Astrocyte of the hippocampus (primary cell): ENCODE data around the gene IL10RA.
"Not testable (repeated sequence)": the region's sequence is repeated elsewhere in the genome, so short reads cannot be mapped to it uniquely, and the experiment has no call there.

Source experiments
- DNase-seq: peaks from one replicate; pipeline ENCODE4 v3.0.0; 2011; ENCODE audit warnings: low read depth, low spot score

Gene IL10RA

GRCh38 chr11:117961896-117962295 is 24.3 kb upstream of the IL10RA start:
- DNase-seq: no peak

- no peak for DNase-seq
These were observed 23.4 kb upstream of the IL10RA start for GRCh38 chr11:117962826-117963225.

GRCh38 chr11:117966908-117967307 is 19.3 kb upstream of the IL10RA start:
- no peak for DNase-seq

GRCh38 chr11:117969160-117969991 is 16.8 kb upstream of the IL10RA start:
- no peak for DNase-seq

DNA sequence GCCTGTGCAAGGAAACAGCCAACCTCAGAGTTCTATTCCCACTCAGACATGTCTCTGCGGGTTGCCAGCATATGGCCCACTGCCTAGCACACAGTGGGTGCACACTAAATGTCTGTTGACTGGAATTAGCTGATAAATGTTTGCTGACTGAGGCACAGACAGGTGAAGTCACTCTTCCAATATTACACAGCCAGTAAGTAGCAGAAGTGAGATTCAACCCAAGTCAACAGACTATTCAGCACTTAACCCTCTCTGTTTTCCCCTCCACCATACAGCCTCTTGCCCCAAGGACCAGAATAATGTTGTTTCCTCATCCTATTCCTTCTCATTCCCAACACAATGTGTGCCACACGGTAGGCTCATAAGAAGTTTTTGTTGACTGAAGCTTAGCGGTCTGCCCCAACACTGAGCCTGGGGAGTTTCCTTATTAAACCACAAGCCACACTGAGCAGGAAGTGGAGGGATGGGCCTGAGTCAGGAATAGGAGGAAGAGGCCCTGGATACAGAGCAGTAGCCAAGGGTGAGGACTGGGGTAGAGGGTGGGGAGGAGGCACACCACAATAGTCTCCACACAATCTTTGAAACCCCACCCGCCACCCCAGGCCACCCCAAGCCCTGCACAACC is 15.7 kb upstream of the IL10RA start:
- no peak for DNase-seq

DNA sequence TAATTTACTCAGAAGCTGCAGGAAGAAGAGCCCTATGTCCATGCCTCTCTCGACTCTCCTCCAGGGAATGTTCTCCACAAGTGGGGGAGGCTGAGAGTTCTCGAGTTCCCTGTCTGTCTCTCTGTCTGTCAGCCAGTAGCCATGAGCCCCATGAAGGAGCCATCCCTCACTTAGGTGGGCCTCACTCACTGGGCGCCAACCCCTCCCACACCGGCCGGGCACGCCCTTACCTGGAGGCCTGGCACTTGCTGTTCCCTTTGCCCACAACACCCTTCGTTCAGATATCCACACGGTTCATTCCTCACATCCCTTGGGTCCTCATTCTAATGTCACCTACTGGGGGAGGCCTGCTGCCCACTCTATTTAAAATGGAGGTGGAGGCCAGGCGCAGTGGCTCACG is 14.2 kb upstream of the IL10RA start:
- no peak for DNase-seq

- peak; percentile 39 for DNase-seq
These were observed 13.3 kb upstream of the IL10RA start for GRCh38 chr11:117972629-117973502.

- DNase-seq: no peak
These were observed 12.7 kb upstream of the IL10RA start for GRCh38 chr11:117973503-117973860.

- no peak for DNase-seq
These were observed 9.7 kb upstream of the IL10RA start for GRCh38 chr11:117976445-117976844.

DNA sequence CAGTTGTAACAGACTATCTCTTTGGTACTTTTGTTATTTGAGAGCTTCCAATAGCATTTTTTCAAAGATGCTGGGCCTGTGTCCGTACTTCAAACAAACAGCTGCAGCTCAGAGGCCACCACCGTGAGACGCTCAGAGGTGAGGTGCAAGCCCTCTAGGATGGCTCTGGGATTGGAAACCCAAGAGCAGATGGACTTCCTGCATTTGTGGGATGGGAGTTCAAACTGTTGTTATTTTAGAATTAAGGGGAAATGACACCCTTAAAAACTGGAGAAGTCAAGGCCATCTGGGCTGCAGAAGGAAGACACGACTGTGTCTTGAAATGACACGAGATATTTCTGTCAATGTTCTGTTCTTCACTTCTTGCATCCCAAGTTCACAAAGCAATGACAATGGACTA is 9.2 kb upstream of the IL10RA start:
- DNase-seq: no peak

DNA sequence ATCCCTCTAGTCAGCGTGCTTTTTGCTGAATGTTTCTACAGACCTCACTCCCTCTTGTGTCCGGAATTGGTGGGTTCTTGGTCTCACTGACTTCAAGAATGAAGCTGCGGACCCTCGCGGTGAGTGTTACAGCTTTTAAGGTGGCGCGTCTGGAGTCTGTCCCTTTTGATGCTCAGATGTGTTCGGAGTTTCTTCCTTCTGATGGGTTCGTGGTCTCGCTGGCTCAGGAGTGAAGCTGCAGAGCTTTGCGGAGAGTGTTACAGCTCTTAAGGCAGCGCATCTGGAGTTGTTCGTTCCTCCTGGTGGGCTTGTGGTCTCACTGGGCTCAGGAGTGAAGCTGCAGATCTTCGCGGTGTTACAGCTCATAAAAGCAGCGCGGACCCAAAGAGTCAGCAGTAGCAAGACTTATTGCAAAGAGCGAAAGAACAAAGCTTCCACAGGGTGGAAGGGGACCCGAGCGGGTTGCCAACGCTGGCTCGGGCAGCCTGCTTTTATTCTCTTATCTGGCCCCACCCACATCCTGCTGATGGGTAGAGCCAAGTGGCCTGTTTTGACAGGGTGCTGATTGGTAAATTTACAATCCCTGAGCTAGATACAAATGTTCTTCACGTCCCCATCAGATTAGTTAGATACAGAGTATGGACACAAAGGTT is 8.5 kb upstream of the IL10RA start:
- DNase-seq: not testable (repeated sequence)

DNA sequence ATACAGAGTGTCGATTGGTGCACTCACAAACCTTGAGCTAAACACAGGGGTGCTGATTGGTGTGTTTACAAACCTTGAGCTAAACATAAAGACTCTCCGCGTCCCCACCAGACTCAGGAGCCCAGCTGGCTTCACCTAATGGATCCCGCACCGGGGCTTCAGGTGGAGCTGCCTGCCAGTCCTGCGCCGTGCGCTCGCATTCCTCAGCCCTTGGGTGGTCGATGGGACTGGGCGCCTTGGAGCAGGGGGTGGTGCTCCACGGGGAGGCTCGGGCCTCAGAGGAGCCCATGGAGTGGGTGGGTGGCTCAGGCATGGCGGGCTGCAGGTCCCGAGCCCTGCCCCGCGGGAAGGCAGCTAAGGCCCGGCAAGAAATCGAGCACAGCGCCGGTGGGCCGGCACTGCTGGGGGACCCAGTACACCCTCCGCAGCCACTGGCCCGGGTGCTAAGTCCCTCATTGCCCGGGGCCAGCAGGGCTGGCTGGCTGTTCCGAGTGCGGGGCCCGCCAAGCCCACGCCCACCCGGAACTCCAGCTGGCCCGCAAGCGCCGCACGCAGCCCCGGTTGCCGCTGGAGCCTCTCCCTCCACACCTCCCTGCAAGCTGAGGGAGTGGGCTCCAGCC is 7.8 kb upstream of the IL10RA start:
- not testable (repeated sequence) for DNase-seq

GRCh38 chr11:117978991-117979390 is 7.2 kb upstream of the IL10RA start:
- DNase-seq: no peak

DNA sequence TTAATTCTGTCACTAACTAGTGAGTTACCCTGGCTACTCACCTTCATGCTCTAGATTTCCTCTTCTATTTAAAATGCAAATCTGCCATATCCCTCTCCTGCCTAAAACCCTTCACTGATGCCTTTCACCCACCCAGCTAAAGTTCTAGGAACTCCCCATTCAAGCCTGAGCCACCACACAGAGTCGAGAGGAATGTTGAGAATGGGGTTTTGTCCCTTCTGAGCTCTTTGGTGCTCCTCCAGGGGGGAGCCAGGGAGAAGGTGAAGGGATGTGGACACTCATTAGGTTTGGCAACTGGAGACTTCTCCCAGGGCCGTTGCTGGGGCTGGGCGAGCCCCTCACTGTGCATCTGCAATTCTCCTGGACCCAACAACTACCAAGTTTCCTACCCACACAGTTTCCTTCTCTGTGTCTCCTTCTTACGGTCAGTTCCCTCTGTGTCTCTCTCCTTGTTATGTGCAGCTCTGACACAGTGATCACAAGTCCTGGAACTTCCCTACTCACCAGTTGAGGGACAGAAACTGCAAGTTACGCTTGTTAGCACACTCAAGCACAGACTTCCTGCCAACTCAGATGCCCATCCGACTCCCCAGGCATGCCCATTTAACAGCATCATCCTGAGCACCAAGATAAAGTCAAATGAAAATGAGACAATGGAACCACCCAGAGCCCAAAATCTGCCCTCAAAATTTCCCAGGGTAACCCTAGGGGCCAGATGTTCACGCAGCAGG is 6.5 kb upstream of the IL10RA start:
- DNase-seq: no peak

- no peak for DNase-seq
These were observed 5.9 kb upstream of the IL10RA start for GRCh38 chr11:117980280-117980679.

DNA sequence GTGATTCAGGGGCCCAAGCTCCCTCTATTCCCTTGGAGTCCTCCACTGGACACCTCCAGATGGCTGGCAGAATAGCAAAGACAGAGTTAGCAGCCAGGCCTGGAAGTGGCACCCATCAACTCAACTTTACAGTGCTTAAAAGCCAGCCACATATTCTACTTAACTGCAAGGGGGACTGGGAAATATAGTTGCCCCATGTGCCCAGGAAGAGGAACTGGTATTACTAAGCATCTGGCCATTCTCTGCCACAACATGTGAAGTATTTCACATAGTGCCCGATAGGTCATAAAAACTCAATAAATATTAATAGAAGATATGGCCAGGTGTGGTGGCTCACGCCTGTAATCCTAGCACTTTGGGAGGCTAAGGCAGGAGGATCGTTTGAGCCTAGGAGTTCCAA is 5.5 kb upstream of the IL10RA start:
- no peak for DNase-seq

GRCh38 chr11:117983163-117983475 is 3.1 kb upstream of the IL10RA start:
- no peak for DNase-seq

- no peak for DNase-seq
These were observed 1.7 kb upstream of the IL10RA start for GRCh38 chr11:117984476-117984875.

DNA sequence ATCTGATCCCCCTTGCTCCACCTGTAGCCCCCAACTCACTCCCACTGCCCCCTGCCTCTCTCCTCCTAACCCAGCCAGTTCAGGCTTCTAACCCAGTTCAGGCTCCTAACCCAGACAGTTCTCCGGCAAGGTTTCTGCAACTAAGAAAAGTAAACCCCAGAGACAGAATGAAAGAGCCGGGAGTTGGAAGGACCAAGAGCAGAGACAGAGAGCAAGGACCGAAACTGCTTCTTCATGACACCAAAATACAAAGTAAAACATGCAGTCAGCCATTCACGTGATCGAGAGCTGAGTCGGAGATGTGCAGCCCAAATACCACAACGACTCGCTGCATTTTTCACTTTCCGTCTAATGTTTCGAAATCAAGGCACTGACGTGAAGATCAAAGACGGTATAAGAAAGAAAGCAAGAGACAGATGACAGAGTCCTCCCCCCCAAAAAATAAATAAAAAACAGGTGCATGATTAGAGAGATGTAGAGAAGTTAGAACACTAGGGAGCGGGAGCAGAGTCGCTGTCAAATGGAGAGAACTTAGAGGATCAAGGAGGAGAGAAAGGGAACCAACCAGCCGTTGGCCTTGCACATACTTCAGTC is 884 bp downstream of the IL10RA start:
- DNase-seq: no peak

- no peak for DNase-seq
These were observed 3.3 kb downstream of the IL10RA start for GRCh38 chr11:117989351-117990102.
